B cell (primary cell): ENCODE measurements around the gene PHKA2. TPM values are rescaled to one million over a fixed set of nuclear protein-coding genes. Genes with fewer than 3 reads are reported as not detected.
A peak's percentile ranks its signal among the peaks of the same experiment; 100 is the strongest.

Source experiments
- ATAC-seq: fragments of 200-7000 bp; cut with Tn5 transposase; one replicate; pipeline ENCODE4 v1.10.0; 2021; ENCODE audit warnings: low read depth, mild to moderate bottlenecking, moderate number of reproducible peaks, moderate library complexity
- CTCF ChIA-PET: fragments of 350-600 bp; sonication (Branson Sonifier 250); formaldehyde crosslinking; loops from one replicate; lab custom pipeline; 2021; ENCODE audit warnings: antibody characterized with exemption, inconsistent platforms; lab: Charles Lee
- POLR2A ChIA-PET: fragments of 350-600 bp; sonication (Branson Sonifier 250); formaldehyde crosslinking; loops from one replicate; lab custom pipeline; 2021; ENCODE audit warnings: antibody characterized with exemption; lab: Charles Lee
- DNase-seq: peaks from one replicate; pipeline ENCODE4 v3.0.0; 2013
- H2AFZ ChIP-seq: 2 replicates; pipeline ENCODE4 v1.6.1; 2012; ENCODE audit warnings: mild to moderate bottlenecking, low read depth, low read length; ENCODE audit not compliant: insufficient read depth, poor library complexity, severe bottlenecking
- H3K27ac ChIP-seq, 2 donors: 1 replicate in 1 of 2; 2 replicates in 1 of 2; pipeline ENCODE4 v1.5.1; 2012 to 2013; ENCODE audit warnings: low read length in 2 of 2, mild to moderate bottlenecking in 2 of 2, moderate library complexity in 1 of 2
- H3K27me3 ChIP-seq, 4 experiments: fragments of 200-600 bp in 1 of 4; sonication (generic) in 1 of 4; replicated peaks in 1 of 4; 1 replicate in 2 of 4; 2 replicates in 2 of 4; pipeline versions ENCODE4 v1.6.1 to v1.7.0; 2013 to 2016; ENCODE audit warnings: low read length in 3 of 4, mild to moderate bottlenecking in 2 of 4, mixed read lengths in 1 of 4, moderate library complexity in 1 of 4; ENCODE audit not compliant: insufficient read depth in 4 of 4, control insufficient read depth in 3 of 4; ENCODE audit errors: control extremely low read depth in 1 of 4
- H3K36me3 ChIP-seq, 2 experiments: replicated peaks in 1 of 2; 1 replicate in 1 of 2; 2 replicates in 1 of 2; pipeline versions ENCODE4 v1.6.1 to v1.7.1; 2013; ENCODE audit warnings: low read length in 1 of 2; ENCODE audit not compliant: insufficient read depth in 2 of 2, control insufficient read depth in 1 of 2; ENCODE audit errors: control extremely low read depth in 1 of 2, extremely low read depth in 1 of 2
- H3K4me1 ChIP-seq, 2 donors: fragments of 200-600 bp in 1 of 2; sonication (generic) in 1 of 2; 1 replicate in 1 of 2; 2 replicates in 1 of 2; pipeline versions ENCODE4 v1.5.1 to v1.6.1; 2013 to 2017; ENCODE audit warnings: low read length in 2 of 2; ENCODE audit not compliant: control insufficient read depth in 2 of 2, insufficient read depth in 2 of 2
- H3K4me2 ChIP-seq: replicated peaks from 2 replicates; pipeline ENCODE3; 2012; ENCODE audit warnings: mild to moderate bottlenecking, low read depth, low read length; ENCODE audit not compliant: poor library complexity, severe bottlenecking
- H3K4me3 ChIP-seq, 5 experiments: fragments of 200-600 bp in 1 of 5; sonication (generic) in 1 of 5; 1 replicate in 3 of 5; 2 replicates in 2 of 5; pipeline versions ENCODE4 v1.5.1 to v1.7.0; 2011 to 2016; ENCODE audit warnings: low read length in 4 of 5, mild to moderate bottlenecking in 4 of 5, low read depth in 2 of 5, control low read depth in 1 of 5, moderate library complexity in 1 of 5; ENCODE audit not compliant: insufficient read depth in 1 of 5; ENCODE audit errors: control extremely low read depth in 1 of 5, extremely low read depth in 1 of 5
- H3K79me2 ChIP-seq: fragments of 200-600 bp; sonication (generic); one replicate; pipeline ENCODE4 v1.6.0; 2016; ENCODE audit warnings: low read length; ENCODE audit not compliant: control insufficient read depth, insufficient read depth
- H3K9ac ChIP-seq: fragments of 200-600 bp; sonication (generic); 2 replicates; pipeline ENCODE4 v1.6.1; 2017; ENCODE audit warnings: mild to moderate bottlenecking, low read length, moderate library complexity
- H3K9me3 ChIP-seq, 3 donors: one replicate each; pipeline versions ENCODE4 v1.6.1 to v1.7.1; 2013; ENCODE audit warnings: low read length in 2 of 3; ENCODE audit not compliant: control insufficient read depth in 2 of 3, insufficient read depth in 1 of 3; ENCODE audit errors: control extremely low read depth in 1 of 3
- H4K20me1 ChIP-seq: 2 replicates; pipeline ENCODE4 v1.6.0; 2012; ENCODE audit warnings: mild to moderate bottlenecking, low read length; ENCODE audit not compliant: insufficient read depth, control insufficient read depth, poor library complexity, severe bottlenecking
- H3K27ac Mint-ChIP-seq: one replicate; pipeline ENCODE4 v1.8.0; 2021; ENCODE audit warnings: mixed read lengths
- H3K27me3 Mint-ChIP-seq: one replicate; pipeline ENCODE4 v1.8.0; 2021; ENCODE audit warnings: mixed read lengths
- H3K4me1 Mint-ChIP-seq: one replicate; pipeline ENCODE4 v1.8.0; 2021; ENCODE audit warnings: mixed read lengths
- H3K4me3 Mint-ChIP-seq: one replicate; pipeline ENCODE4 v1.8.0; 2021; ENCODE audit warnings: mixed read lengths
- H3K9me3 Mint-ChIP-seq: one replicate; pipeline ENCODE4 v1.8.0; 2022; ENCODE audit warnings: mixed read lengths; ENCODE audit not compliant: insufficient read depth
- CTCF ChIP-seq: fragments of 200-600 bp; IDR thresholded peaks from one replicate; pipeline ENCODE4 v1.8.0; 2022; ENCODE audit warnings: antibody characterized with exemption, mild to moderate bottlenecking
- EZH2 ChIP-seq: IDR thresholded peaks from 2 replicates; pipeline ENCODE4 v1.6.1; 2012; ENCODE audit warnings: borderline replicate concordance, low read depth, mild to moderate bottlenecking, moderate library complexity, low read length; ENCODE audit not compliant: insufficient read depth, poor library complexity, severe bottlenecking
- WGBS: methylation state at CpG from one replicate; pipeline ENCODE4 v1.1.5; 2013; ENCODE audit warnings: missing lambda C conversion rate; ENCODE audit not compliant: insufficient coverage; 5-methylcytosine and 5-hydroxymethylcytosine counted together
- intact Hi-C: fragments of 100-400 bp; cut with micrococcal nuclease; formaldehyde crosslinking; loops from one replicate; pipeline ENCODE4 v1.10.0; 2022
- polyA plus RNA-seq: library from polyadenylated mRNA; depleted of rRNA; stranded (reverse); fragments of >200 nt; gene quantifications from 2 replicates; pipeline ENCODE4 v1.2.3, GENCODE V29; 2012
- total RNA-seq, 2 donors: library from RNA; stranded (reverse); fragments of 120-200 nt in 1 of 2; gene quantifications; 1 replicate in 1 of 2; 2 replicates in 1 of 2; pipeline versions ENCODE4 v1.2.3 to v1.2.4, GENCODE V29; 2013 to 2022

Gene PHKA2
- total and polyA plus RNA-seq, 2 donors (not counting 1 experiment from before 2014, with no cell fraction given), result 54.6 to 60.6 TPM

GRCh38 chrX:18887177-18887824 is 96.6 kb downstream of the PHKA2 start:
- TF ChIP-seq CTCF, result no peak
- no peak for TF ChIP-seq EZH2
- WGBS, result 45% methylated on average over 15 of the region's 25 CpGs
- peak; percentile 11 for DNase-seq
- no peak for ATAC-seq
- H3K27me3 Mint-ChIP-seq, result no peaks in the 10 kb centered on the region
- peak overlapping the region; percentile 97 for H3K27ac Mint-ChIP-seq
- H3K79me2 ChIP-seq, result no peaks in the 10 kb centered on the region
- peak overlapping the region; percentile 63 for H3K9ac ChIP-seq
- peaks cover 14 to 20% of the 10 kb centered on the region in 2 donors for H3K4me1 ChIP-seq
- H3K4me3 Mint-ChIP-seq, result peak overlapping the region; percentile 95
- H3K4me1 Mint-ChIP-seq, result peaks cover 24% of the 10 kb centered on the region
- H4K20me1 ChIP-seq, result no peaks in the 10 kb centered on the region
- no peaks in the 10 kb centered on the region for H3K36me3 ChIP-seq
- POLR2A ChIA-PET, result interaction anchor here (1.8 kb wide), 1 partner anchor 98 kb away, joined by 8 read pairs; no protein-coding TSS in a partner anchor
- H3K9me3 ChIP-seq, result no peaks in the 10 kb centered on the region
- H3K27me3 ChIP-seq, result no peaks in the 10 kb centered on the region
- no peaks in the 10 kb centered on the region for H3K9me3 Mint-ChIP-seq
- CTCF ChIA-PET, result interaction anchor here (0.8 to 1.2 kb wide), 2 partner anchors 446 to 463 kb away, joined by 3 read pairs; no protein-coding TSS in a partner anchor
- peak overlapping the region in 4 of 5 experiments; percentile 49 to 65 (median 60) for H3K4me3 ChIP-seq
- peak overlapping the region; percentile 88 for H2AFZ ChIP-seq
- H3K27ac ChIP-seq, result peak overlapping the region; percentile 59 to 75
- intact Hi-C loops, result loop anchor here (2.0 to 5.0 kb wide), 4 partner anchors 98 to 462 kb away; partner anchors contain the start of genes CDKL5 and PHKA2
- peak overlapping the region; percentile 74 for H3K4me2 ChIP-seq
